ENCODE data around the gene PKNOX2. TPM values are rescaled to one million over a fixed set of nuclear protein-coding genes. Genes with fewer than 3 reads are reported as not detected.

The PKNOX2 gene
- total RNA-seq, 1 donor from 2014 or later, result 5.8 TPM

DNA sequence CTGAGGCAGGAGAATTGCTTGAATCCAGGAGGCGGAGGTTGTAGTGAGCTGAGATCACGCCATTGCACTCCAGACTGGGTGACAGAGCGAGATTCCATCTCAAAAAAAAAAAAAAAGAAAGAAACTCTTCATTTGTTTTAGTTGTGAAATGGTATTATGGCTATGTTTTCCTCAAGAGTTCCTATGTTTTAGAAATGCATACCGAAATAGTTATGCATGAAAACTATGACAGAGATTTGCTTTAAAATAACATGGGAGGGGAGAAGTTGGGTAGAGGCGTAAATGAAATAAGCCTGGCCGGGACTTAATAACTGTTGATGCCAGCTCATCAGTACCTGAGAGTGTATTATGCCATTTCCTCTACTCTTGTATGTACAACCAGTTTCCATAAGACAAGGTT, 283.2 kb downstream of the PKNOX2 start:
- intact Hi-C loops (cut with DNase I), result no loop called here
- DNase-seq, result no peak

DNA sequence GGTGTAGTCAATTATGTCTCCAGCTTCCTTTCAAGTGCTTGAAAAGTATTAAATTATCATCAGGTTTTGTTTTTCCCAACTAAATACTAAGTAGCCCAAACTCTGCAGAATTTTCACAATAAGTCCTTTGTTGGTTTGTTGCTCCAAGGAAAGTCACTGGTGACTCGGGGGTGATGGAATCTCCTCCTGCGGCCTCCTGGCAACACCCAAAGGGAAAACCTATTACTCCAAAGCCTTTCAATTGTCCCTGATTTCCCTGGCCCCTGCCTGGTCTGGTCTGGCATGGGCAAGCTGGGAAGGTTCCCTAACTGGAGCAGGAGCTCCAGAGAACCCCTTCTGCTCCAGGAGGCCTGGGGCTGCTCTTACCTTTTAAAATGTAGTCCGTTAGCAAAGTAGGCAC, 283.6 kb downstream of the PKNOX2 start:
- no peak for DNase-seq
- ATAC-seq (ENCODE audit: poor library complexity), result no peak
- intact Hi-C loops (cut with DNase I), result no loop called here

More for the DNA sequence above, 283.2 kb downstream of the PKNOX2 start:
- no peak for ATAC-seq (ENCODE audit: poor library complexity)

DNA sequence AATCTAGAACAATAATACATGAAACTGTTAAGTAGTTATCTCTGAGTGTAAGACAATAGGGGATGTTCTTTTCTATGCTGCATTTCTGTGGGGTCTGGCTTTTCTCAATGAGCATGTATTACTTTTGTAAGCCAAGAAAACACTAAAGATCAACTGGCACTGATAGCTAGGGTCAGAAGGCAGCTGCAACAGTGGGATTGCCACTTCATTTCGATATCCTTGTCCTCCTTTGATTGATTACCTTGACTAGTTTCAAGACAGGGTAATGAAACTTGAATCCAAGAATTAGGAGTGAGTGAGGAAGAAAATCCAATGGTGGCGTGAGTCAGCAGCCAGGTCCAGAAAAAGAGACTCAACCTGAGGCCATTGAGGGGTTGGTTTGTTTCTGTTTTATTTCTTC, 285.0 kb downstream of the PKNOX2 start:
- intact Hi-C loops (cut with DNase I), result no loop called here
- ATAC-seq (ENCODE audit: poor library complexity) (no peak), DNase-seq (no peak)

DNA sequence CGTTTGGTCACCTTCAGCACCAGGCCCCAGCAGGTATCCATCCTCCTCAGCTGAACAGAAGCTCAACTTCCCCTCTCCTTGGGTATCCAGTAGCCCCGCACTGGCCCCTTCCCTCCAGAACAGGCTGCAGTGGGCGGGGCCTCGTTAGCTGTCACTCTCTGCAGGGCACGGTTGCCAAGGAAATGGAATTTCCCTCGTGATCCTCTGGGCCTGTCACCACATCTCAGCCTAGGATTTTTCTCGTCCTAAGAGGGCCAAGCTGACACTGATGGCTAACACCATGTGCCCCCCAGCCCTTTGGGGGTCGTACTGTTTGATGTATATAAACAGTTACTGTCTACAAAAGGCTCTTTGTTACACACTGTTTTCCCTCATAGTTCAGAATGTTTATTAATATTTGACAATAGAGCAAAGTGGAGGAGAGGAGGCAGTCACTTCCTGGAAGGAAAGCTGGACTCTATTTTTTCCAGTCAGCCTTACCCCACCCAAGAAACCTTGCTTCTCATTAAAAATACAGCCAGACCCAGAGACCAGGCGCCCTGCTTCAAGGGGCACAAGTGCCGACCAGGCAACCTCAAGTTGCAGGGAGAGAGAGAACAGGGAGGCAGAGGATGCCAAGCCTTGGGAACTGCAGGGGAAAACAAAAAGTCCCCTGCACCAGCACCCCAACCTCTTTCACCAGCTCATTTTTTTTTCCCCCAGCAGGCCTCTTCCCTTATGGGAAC, 287.0 kb downstream of the PKNOX2 start:
- intact Hi-C loops (cut with DNase I), result no loop called here
- peak; percentile 80 for DNase-seq
- ATAC-seq (ENCODE audit: poor library complexity), result peak; percentile 94

DNA sequence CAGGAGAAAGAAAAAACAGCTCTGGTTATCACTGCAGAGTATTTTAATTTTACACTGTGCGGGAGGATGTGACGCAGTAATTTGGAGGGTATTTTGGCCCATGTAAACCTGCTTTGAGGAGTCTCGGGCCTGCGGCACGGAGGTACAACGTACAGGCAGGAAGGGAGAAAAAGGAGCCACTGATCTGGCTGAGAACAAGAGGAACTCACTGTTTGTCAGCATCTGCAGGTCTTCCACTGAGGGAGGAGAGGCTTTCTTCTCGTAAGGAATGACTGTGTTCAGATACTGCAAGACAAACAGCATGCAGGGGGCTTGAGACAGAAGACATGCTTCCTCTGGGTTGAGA, 287.5 kb downstream of the PKNOX2 start:
- intact Hi-C loops (cut with DNase I), result no loop called here
- peak; percentile 26 for ATAC-seq (ENCODE audit: poor library complexity)
- no peak for DNase-seq

DNA sequence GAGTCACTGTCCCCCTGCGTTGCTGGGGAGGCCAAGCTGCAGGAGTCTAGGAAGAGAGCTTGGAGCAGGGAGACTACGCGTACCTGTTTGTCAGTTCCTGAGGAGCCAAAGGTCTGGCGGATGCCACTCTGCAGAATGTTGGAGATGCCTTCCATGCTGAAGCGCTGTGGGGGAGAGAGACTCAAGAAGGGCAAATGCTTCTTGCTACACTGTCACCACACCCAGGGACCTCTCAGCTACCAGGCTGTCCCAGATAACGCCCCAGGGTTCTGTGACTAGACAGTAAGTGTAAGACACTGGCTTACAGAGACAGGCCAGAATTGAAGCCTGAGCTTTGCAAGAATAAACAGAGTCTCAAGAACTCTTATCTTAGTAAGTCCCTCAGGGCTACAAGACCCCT, 289.5 kb downstream of the PKNOX2 start:
- no peak for DNase-seq
- intact Hi-C loops (cut with DNase I), result no loop called here

DNA sequence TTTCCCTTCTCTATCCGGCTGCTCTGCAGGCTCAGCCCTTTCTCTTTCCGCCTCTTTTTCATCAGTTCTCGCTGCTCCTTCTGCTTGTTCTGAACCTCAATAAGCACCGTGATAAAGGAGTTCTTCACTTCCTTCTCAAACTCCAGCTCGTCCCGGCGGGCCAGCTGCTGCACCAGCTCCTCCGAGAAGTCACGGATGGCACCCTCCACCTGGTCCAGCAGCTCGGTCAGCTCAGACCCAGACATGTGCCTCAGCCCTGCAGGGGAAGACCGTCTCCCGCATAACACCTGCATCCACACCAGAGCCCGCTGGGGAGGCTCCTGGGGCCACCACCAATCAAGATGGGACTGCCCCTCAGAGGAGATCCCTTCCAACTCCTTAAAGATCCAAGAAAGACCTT, 291.3 kb downstream of the PKNOX2 start:
- intact Hi-C loops (cut with DNase I), result no loop called here
- DNase-seq, result no peak

More for the DNA sequence above, 289.5 kb downstream of the PKNOX2 start:
- ATAC-seq (ENCODE audit: poor library complexity), result no peak

DNA sequence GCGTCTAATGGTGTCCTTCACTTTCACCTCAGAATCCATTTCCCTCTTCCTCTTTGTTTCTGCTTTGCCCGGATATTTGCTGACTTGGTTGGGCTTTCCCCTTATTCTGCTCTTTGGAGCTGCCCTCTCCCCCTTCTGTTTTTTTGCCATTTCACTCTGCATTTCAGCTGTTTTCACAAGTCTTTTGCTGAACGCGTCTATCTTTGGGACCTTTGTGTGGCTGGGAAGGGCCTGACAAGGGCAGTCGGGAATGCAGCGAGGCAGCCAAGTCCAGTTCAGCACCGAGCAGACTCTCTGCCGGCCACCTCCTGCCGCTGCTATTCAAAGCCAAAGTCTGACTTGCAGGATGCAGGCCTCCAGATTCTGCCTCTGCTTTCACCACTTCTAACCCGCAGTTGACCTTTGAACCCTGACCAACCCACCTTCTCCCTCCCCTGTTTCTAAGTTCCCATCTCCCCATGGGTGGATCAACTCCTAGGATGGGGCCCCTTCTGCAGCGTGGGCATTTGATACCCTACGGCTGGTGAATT, 293.3 kb downstream of the PKNOX2 start:
- peak; percentile 86 for DNase-seq
- intact Hi-C loops (cut with DNase I), result no loop called here
- peak; percentile 98 for ATAC-seq (ENCODE audit: poor library complexity)

More for the DNA sequence above, 291.3 kb downstream of the PKNOX2 start:
- no peak for ATAC-seq (ENCODE audit: poor library complexity)

DNA sequence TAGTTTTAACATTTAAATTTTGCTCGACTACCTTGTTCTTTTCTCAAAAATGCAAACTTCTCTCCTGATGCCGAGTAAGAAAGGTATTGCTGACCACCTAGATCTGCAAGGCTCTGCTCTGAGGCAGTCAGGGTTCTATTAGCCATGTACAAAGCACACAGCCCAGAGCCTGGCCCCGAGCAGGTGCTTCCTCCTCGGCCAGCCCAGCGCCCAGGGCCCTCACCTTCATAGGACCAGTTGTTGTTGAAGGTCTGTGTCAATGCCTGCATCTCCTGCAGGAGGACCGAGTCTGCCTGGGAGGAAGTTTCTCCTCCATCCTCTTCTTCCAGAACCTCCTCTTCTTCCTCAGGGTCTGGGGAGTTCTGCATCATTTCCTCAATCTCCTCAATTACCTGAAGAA, 295.7 kb downstream of the PKNOX2 start:
- ATAC-seq (ENCODE audit: poor library complexity) (no peak), DNase-seq (no peak)
- intact Hi-C loops (cut with DNase I), result no loop called here

DNA sequence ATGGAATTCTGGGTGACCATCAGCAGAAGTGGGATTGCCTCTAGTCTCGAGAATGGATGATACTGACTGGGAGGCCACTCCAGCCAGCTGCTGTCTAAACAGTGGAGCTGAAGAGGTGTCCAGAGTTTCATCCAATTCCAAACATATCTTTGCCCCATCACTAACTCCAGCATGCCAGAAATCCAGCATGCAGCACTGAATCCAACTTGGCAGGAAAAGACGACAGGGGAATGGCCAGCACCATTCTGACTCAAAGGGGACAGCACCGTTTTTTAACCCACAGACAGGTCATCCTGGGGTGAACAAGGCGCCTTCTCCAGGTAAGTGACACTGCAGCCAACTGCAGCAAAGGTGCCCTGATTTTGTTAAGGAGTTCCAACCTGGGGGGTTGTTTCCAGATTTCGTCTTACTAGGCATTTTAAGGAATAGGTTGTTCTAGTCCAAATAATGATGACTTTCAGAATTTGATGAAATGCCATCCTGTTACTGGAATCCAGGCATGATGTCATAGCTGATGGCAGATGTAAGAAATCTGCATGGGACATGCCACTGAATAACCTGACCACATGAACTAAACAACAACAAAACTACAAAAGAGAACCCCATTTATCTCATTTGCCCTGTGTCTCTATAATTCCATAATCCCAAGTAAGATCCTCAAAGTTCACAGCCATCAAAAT, 299.2 kb downstream of the PKNOX2 start:
- intact Hi-C loops (cut with DNase I), result no loop called here
- DNase-seq (no peak), ATAC-seq (ENCODE audit: poor library complexity) (no peak)

DNA sequence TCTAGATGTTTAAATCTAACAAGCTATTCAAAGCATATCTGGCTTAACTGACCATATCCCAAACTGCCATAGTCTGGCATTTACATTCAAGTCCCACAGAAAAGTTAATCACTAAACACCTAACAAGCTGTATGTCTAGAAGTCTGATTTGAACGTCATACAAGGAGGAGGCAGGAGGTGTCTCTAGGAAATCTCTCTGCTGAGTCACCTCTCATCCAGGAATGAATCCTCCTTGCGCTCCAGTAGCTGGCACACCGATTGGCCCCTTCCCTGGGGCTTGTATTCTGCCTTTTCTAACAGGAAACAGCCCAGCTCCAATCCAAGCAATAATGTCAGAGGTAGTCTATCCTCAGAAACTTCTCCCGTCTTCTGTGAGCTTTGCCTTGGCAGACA, 299.7 kb downstream of the PKNOX2 start:
- intact Hi-C loops (cut with DNase I), result no loop called here
- DNase-seq, result no peak
- ATAC-seq (ENCODE audit: poor library complexity), result no peak

DNA sequence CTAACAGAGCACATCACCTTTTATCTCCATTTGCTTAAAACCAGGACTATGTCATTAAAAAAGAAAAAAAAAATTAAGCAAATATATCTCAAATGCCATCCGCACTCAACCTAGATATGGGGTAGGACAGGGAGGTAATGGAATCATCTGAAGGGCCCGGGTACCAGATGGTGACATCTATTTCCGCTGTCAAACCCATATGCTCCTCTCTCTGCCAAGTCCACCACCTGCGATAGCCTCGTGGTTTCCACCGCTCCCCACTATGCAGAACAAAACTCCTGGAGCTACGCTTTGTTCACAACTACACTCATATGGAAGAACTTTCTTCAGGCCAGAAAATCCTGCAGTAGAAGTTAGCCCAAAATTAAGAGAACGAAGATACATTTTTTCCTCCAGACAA, 300.1 kb downstream of the PKNOX2 start:
- DNase-seq, result no peak
- intact Hi-C loops (cut with DNase I), result no loop called here
- ATAC-seq (ENCODE audit: poor library complexity), result no peak

DNA sequence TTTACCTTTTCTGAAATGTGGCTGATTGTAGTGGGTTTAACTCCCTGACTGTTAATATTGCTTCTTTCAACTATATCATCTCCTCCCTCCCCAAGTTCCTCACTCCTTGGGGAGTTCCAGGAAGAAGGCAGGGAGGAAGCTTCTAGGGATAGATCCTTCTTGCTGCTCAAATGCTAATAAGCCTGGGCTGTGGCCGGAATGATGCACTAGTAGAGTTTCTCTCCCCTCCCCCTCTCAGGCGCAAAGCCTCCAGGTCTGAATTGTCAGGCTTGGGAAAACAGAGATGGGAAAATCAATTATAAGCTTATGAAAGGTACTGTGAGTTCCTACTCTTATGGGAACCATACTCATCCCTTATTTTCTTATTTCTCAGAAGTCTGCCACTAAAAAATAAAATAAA, 300.7 kb downstream of the PKNOX2 start:
- intact Hi-C loops (cut with DNase I), result no loop called here
- ATAC-seq (ENCODE audit: poor library complexity) (no peak), DNase-seq (no peak)

DNA sequence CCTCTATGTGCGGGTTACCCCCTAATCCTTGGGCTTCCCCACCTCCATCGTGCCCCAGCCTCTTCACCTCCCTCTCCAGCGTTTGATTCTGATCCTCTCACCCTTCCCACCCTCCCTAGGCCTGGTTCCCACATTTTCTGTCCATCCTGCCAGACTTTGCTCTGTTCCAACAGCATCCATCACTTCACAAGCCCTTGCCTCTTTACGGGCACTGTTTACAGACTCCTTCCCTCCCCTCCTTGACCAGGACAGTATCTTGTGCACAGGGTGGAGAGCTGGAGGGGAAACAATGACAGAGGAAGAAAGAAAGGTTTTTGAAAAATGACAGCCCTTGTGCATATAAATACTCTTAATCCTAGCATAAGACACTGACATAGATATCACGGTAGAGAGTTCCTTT, 301.1 kb downstream of the PKNOX2 start:
- intact Hi-C loops (cut with DNase I), result no loop called here
- ATAC-seq (ENCODE audit: poor library complexity), result no peak
- no peak for DNase-seq

DNA sequence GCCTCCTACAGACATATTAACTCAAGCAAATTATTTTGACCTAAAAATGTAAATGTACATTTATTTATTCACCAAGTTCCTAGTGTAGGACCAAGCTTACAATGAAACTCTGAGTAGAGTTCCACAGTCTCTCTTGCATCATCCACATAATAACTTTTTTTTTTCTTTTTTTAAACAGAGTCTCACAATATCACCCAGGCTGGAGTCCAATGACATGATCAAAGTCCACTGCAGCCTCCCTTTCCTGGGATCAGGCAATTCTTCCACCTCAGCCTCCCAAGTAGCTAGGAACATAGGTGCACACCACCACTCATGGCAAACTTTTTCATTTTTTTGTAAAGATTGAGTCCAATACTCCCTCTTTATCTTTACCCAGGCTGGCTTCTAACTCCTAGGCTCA, 303.5 kb downstream of the PKNOX2 start:
- ATAC-seq (ENCODE audit: poor library complexity), result no peak
- intact Hi-C loops (cut with DNase I), result no loop called here
- DNase-seq, result no peak

DNA sequence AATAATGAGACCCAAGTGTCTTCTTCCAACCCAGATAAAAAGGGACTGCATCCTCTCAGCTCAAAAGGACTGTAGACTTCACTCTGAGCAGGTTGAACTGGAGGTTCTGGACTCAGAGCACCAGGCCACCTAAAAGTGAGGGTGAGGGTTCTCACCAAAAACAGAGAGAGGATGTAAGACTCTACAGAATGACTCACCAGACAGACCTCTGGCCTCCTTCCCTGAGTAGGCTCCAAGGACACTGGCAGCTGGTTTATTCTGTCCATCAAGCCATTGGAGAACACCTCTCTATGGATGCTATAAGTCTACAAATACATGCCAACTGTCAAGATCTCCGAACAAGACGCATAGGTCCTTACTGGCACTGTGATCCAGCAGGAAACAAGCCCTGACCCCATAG, 304.3 kb downstream of the PKNOX2 start:
- no peak for ATAC-seq (ENCODE audit: poor library complexity)
- DNase-seq, result no peak
- intact Hi-C loops (cut with DNase I), result no loop called here

DNA sequence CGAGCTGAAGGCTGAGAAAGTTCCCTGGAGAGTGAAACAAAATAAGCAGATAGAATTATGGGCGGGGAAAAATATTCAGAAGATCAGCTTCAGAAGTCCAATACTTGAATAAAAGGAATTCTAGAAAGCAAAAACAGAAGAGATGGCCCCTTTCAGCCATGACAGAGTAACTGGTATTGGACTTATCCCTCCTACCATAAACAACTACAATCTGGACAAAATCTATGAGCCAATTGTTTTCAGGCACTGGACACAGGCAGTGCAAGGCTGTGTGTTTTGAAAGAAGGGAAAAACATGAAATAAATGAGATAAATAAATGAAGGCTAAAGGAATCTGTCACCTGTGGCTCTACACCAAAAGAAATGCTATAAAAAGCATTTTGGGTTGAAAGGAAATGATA, 305.8 kb downstream of the PKNOX2 start:
- intact Hi-C loops (cut with DNase I), result no loop called here
- ATAC-seq (ENCODE audit: poor library complexity), result no peak
- DNase-seq, result no peak

DNA sequence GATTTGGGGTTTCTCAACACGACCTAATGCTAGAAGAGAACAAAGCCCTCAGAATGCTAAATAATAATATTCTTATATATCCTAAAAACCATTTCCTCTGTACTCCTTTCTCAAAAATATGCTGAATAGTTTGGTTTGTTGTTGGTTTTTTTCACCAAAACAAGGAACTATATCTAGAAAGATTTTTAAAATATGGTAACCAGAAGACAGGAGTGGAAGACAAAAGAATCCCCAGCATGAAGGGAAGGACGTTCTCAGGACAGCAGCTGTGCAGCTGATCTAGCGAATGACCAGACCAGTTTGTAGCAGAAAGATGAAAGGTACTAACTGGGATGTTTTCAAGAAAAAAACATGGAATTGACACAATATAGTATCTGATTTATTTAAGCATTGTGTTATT, 312.2 kb downstream of the PKNOX2 start:
- intact Hi-C loops (cut with DNase I), result no loop called here
- DNase-seq (no peak), ATAC-seq (ENCODE audit: poor library complexity) (no peak)

DNA sequence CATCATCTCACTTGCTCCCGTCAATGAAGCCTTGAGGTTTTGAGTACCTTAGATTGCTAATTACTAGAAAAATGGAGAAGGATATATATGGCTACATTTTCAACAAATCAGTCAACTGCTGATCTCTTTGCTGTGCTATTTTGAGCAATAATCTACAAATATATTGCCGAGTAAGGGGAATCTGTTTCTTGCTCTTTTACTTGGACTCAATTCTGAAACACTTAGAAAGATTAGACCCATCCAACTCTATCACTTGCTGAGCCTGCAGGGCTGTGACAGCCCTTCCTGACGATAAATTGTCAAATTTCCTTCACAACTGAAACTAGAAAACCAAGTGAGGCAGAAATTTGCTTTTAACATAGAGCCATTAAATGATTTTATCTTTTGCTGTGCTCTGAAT, 314.6 kb downstream of the PKNOX2 start:
- no peak for DNase-seq
- intact Hi-C loops (cut with DNase I), result no loop called here
- ATAC-seq (ENCODE audit: poor library complexity), result no peak

DNA sequence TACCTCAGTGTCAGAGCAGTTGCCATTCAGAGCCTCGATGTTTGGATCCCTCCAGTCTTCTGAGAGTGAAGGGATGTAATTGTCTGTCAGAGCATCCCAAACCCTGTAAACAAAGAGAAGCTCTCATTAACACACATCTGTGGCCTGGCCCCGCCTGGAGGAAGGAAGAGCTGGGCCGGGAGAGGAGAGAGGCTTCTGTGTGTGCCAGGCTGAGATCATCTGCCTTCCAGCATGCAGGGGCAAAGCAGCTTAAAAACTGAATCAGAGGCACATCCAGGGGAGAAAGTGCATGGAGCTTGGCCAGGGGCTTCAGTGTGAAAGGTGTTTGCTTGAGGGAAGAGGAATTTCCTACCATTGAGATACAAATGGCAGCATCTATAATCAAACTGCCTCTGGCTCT, 317.0 kb downstream of the PKNOX2 start:
- intact Hi-C loops (cut with DNase I), result no loop called here
- DNase-seq (no peak), ATAC-seq (ENCODE audit: poor library complexity) (no peak)
